AG09319 (cell line): Measurements from ENCODE around the gene ERMARD.

Source experiments
- DNase-seq: peaks from one replicate; pipeline ENCODE4 v3.0.0-alpha.2; 2010; ENCODE audit warnings: low read depth; ENCODE audit errors: extremely low read depth
- TF ChIP-seq, protein P1 (sequence below): IDR thresholded peaks from 2 replicates; pipeline ENCODE4 v1.5.1; 2011; ENCODE audit warnings: low read depth, mild to moderate bottlenecking, inconsistent platforms, low read length, moderate library complexity

Gene ERMARD

DNA sequence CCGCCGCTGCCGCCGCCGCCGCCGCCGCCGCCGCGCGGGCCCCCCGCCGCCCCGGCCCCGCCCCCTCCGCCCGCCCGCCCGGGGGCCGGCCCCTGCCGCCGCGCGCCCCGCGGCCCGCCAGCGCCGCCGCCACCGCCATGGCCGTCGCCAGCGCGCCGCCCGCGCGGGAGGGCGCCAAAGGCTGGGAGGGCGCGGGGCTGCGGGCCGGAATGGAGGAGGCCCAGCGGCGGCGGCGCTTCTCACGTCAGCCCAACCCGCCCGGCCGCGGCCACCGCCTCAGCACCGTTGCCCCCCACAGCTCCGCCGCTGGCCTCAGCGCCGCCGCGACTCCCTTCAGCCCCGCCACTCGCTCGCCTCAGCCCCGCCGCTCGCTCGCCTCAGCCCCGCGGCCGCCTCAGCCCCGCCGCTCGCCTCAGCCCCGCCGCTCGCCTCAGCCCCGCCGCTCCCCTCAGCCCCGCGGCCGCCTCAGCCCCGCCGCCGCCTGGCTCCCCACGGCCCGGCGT lies 27.4 kb upstream of the ERMARD start:
- no peak for DNase-seq
- TF ChIP-seq, protein P1, sequence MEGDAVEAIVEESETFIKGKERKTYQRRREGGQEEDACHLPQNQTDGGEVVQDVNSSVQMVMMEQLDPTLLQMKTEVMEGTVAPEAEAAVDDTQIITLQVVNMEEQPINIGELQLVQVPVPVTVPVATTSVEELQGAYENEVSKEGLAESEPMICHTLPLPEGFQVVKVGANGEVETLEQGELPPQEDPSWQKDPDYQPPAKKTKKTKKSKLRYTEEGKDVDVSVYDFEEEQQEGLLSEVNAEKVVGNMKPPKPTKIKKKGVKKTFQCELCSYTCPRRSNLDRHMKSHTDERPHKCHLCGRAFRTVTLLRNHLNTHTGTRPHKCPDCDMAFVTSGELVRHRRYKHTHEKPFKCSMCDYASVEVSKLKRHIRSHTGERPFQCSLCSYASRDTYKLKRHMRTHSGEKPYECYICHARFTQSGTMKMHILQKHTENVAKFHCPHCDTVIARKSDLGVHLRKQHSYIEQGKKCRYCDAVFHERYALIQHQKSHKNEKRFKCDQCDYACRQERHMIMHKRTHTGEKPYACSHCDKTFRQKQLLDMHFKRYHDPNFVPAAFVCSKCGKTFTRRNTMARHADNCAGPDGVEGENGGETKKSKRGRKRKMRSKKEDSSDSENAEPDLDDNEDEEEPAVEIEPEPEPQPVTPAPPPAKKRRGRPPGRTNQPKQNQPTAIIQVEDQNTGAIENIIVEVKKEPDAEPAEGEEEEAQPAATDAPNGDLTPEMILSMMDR = no peak

DNA sequence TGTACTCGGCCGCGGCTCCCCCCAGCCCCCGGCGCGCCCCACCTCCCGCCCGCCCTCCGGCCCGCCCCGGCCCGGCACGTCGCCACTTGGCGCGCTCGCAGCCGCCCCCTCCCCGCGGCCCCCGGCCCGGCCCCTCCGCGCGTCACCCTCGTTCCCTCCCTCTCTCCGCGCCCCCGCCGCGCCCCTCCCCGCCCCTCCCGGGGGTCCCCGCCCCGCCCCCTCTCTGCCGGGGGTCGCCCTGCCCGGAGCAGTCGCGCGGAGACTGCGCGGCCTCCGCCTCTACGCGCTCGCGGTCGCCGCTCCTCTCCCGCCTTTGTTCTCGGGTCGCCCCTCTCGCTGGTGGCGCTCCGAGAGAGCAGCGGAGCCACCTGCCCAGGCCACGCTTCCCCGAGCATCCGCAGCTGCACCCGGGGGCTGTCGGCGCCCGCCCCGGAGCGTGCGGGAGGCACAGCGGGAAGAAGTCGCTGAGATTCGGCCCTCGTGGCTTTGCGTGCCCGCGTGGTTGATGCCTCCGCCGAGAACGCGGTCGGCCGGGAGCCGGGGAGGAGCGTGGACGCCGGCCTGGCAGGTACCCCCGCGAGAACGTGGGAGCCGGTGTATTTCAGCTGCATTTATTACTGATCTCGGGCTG lies 26.8 kb upstream of the ERMARD start, which contains the start of gene PHF10:
TSS of gene PHF10 (minus strand) at position 7 of the 631 bp plus-strand sequence. CDS start 569 bp downstream, outside the sequence.
- TF ChIP-seq, protein P1 = no peak
- no peak for DNase-seq

DNA sequence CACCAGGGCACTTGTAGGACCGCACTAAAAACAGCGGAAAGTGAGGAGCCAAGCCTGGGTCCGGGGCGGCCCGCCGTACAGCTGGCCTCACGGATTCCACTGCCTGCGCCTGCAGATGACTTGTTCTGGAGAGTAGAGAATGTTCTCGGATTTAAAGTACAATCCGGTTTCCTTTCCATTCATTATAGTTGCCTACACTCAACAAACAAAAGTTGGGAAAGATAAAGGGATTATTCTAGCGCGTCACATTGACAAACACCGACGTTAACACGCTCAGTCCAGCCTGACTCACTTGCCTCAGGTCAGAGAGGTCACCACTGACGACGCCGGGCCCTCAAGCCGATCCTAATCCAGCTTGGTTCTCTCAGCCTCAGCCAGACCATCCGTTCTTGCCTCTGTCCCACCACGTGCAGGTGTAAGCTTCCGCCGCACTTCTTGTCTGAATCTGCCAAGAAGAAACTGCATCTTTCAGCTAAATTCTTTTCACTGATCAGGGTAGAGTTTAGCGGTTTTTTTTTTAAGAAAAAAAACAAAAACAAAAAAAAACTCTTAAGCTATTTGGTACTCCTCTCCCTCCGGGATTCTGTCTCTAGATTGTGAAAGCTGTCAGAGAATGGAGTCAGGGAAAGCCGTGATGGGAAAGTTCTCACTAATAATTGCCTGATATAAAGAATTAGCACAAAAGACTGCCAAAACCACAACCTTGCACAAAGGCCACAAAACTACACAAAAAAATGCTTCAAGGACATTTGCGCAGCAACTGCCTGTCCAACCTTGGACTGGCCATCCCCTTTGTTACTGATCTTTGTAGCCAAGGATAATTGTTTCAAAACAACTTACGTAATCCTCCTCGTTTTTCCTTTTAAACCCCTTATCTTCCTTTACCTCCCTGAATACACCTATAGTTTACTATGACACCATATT lies 26.0 kb upstream of the ERMARD start:
- DNase-seq = no peak
- TF ChIP-seq, protein P1 = no peak

DNA sequence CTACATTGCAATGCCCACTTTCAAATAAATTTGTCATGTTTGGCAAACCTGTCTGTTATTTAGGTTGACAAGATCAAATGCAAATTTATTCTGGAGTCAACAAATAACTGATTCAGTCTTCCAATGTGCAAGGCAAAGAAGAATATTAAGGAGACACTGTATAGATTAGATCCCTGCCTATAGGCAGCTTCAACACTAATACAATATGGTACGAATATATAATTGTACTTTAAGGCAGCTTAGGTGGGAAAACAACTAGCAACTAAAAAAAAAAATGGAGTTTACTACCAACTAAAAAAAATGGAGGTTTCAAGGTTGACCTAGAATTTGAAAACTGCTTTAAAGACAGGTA lies 25.4 kb upstream of the ERMARD start:
- TF ChIP-seq, protein P1 = no peak
- no peak for DNase-seq

DNA sequence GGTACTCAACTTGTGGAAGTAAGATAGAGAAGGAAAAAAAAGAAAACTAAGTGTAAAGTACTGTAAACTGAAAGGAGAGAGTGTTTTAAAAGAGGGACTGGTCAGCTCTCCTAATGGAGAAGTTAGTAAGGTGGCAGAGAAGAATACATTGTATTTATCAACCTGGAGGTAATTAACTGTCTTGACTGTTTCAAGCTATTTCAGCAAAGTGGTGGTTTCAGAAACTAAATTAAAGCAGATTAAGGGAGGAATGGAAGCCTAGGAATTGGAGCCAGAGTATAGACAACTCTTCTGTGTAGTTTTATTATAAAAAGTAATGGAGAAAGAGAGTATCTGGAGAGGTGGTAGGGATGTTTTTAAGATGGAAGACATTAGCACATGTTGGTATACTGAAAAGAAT lies 24.5 kb upstream of the ERMARD start:
- DNase-seq = no peak
- TF ChIP-seq, protein P1 = no peak

DNA sequence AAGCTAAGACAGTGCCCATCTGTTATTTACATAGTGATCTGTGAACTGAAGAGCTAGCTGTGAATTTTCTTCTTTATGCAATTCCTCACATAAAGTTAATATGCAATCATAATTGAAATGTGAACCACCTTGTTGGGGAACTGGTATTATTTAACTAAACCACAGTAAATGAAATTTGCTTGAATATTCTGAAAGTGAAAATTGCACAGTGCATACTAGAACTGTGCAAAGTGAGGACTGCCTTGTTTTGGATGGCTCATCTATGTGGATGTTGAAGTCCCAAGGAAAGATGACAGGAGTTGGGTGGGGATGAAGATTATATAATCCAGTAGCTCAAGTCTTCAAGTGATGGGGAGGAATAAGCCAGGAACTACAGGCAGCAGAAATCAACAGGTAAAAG lies 21.5 kb upstream of the ERMARD start:
- no peak for DNase-seq
- TF ChIP-seq, protein P1 = no peak

DNA sequence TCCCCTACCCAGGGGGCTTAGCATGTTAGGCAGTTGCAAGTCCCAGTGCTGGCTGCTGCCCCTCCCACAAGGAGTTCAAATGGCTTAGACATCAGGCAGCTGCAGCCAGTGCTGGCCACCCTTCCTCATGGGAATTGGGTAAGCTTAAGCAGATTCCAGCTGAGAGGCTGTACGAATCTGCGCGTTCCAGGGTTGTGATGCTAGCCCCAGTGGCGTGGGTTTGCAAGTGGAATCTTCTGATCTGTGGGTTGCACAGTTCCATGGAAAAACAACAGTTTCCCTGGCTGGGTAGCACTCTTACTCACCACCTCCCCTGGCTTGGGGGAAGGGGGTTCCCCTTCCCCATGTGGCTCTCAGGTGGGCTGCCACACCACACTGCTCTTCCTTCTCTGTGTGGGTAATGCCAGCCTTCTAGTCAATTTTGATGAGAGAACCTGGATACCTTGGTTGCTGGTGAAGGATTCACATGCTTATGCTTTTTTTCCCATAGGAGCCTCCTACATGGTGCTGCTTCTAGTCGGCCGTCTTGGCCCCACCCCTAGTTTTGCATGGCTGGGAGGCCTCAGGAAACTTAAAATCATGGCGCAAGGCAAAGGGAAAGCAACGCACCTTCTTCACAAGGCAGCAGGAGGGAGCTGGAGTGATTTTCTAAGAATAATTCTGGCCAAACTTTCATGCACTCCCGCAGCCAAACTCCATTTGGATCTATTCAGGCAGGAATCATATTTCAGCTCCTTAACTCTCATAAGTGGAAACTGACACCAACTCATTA lies 13.0 kb upstream of the ERMARD start:
- DNase-seq = no peak
- TF ChIP-seq, protein P1 = no peak; the same call in 1 of the 2 replicates
